ENCODE results near the gene MTSS2. TPM values are rescaled to one million over a fixed set of nuclear protein-coding genes. Genes with fewer than 3 reads are reported as not detected.
"Not testable (repeated sequence)": the region's sequence is repeated elsewhere in the genome, so short reads cannot be mapped to it uniquely, and the experiment has no call there.

MTSS2 gene
- total RNA-seq, 2 donors from 2014 or later = 5.5 to 8.5 TPM

DNA sequence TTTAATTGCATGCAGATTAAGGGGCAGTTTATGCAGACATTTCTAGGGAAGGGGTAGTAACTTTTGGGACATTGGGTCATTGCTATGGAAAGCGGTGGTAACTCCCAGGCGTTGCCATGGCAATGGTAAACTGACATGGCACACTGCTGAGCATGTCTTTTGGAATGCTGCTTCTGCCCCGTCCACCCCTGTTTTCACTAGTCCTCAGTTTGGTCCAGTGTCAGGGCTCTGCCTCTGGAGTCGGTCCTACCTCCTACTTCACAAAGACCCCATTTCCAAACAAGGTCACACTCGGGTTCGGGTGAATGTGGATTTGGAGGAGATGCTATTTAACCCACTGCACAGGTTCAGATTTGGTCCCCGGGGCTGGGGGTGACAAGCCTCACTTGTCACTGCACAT lies 36.6 kb downstream of the MTSS2 start:
- H3K4me3 Mint-ChIP-seq = no peak overlapping the region
- no peaks in the 10 kb centered on the region for H3K9me3 Mint-ChIP-seq
- ATAC-seq (replicated peaks in 1 of 2) (no peak), DNase-seq (no peak)
- no peak overlapping the region for H3K27ac Mint-ChIP-seq
- H3K36me3 Mint-ChIP-seq (ENCODE audit: insufficient read depth in 2 of 2) = no peaks in the 10 kb centered on the region
- H3K27me3 Mint-ChIP-seq (ENCODE audit: low read depth) = no peaks in the 10 kb centered on the region
- H3K4me1 Mint-ChIP-seq (ENCODE audit: low read depth) = peaks cover 7% of the 10 kb centered on the region

DNA sequence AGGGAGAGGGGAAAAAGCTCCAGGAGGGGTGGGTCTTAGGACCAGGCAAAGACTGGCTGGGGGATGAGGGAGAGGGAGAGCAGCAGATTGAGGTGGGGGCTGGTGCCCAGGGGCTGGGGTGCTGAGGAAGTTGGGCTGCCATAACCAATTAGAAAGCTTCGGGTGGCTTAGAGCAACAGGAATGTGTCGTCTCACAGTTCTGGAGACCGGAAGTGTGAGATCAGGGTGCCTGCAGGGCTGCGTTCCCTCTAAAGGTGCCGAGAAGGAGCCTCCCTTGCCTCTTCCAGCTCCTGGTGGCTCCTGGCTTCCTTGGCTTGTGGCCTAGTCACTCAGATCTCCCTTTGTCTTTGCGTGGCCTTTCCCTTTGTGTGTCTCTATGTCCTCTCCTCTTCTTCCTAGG lies 37.2 kb downstream of the MTSS2 start:
- Mint-ChIP-seq H3K4me1 (ENCODE audit: low read depth) (peaks cover 2% of the 10 kb centered on the region), H3K27me3 (ENCODE audit: low read depth) (no peaks in the 10 kb centered on the region), H3K36me3 (ENCODE audit: insufficient read depth in 2 of 2) (no peaks in the 10 kb centered on the region), H3K9me3 (no peaks in the 10 kb centered on the region), H3K27ac (no peak overlapping the region), H3K4me3 (no peak overlapping the region)
- ATAC-seq (replicated peaks in 1 of 2) (no peak), DNase-seq (no peak)

DNA sequence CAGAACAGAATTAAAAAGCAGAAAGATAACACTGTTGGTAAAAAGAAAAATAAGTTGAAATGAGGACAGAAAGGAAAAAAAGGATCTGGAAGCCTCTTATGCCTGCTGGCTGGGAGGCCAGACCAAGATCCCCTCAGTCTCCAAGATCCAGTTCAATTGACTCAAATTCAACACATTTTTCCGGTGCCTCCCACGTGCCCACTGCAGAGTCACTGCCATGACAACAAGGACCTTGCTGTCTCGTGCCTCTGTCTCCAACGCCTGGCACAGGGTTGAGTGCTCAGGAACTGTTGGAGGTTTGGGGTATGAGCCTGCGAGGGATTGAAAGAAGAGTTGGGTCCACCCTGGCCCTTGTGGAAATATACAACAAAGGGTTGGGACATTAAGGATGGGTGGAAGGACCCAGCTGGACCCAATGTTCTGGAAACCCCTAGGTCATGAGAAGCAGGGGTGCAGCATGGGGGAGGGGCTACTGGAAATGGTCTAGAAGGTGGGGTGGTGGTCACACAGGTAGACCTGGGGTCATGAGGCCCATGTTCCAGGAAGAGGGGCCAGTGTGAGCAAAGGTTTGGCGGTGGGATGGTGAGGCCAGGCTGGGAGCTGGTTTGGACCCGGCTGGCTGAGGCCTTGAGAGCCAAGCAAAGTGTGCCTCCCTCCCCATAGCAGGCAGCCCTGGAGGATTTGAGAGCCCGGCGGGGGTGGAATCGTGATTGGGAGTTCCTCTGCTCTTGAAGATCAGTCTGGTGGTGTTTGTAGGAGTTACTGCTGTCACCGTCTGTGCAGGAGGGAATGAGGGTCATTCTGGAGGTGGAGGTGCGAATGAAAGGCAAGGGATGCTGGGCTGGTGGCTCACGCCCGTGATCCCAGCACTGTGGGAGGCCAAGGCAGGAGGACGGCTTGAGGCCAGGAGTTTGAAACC lies 38.2 kb downstream of the MTSS2 start:
- Mint-ChIP-seq H3K9me3 (no peaks in the 10 kb centered on the region), H3K27me3 (ENCODE audit: low read depth) (no peaks in the 10 kb centered on the region), H3K36me3 (ENCODE audit: insufficient read depth in 2 of 2) (no peaks in the 10 kb centered on the region), H3K4me3 (no peak overlapping the region), H3K4me1 (ENCODE audit: low read depth) (no peaks in the 10 kb centered on the region), H3K27ac (no peak overlapping the region)
- no peak for ATAC-seq (replicated peaks in 1 of 2)
- no peak for DNase-seq

DNA sequence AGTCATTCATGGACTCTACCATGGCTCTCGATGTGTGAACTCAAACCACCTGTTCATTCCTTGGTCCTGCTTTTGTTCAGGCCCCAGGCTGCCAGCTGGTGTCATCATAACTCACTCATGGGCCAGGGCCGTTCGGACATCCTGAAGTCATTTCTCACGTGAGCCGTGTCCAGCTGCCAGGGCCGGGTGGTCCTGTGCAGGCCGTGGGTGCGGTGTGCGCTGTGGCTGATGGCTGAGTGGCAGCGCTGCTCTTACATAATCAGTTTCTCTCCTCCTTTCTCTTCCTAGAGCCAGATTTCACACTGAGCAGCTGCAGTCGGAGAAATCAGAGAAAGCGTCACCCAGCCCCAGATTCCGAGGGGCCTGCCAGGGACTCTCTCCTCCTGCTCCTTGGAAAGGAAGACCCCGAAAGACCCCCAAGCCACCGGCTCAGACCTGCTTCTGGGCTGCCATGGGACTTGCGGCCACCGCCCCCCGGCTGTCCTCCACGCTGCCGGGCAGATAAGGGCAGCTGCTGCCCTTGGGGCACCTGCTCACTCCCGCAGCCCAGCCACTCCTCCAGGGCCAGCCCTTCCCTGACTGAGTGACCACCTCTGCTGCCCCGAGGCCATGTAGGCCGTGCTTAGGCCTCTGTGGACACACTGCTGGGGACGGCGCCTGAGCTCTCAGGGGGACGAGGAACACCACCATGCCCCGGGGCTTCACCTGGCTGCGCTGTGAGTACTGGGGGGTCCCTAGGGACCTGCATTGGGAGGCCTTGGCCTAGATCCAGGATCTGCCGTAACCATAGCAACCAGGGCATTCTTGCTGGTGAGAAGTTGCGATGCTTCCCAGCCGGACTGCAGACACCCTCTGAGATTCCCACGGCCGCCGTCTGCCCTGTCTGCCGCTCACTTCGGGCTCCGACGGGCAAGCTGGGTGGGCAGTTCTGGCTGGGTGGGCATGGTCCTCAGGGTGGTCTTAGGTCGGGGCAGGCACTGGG lies 39.3 kb downstream of the MTSS2 start, which contains the start of gene IL34:
Gene IL34 (plus strand): TSS at position 300 of the 982 bp plus-strand sequence. CDS start 389 bp downstream, at position 689.
- ATAC-seq (replicated peaks in 1 of 2) (no peak), DNase-seq (no peak)
- no peak within 1 kb of the TSS for H3K27ac Mint-ChIP-seq
- no peaks in the 10 kb centered on the region for H3K9me3 Mint-ChIP-seq
- no peaks in the 10 kb centered on the region for H3K4me1 Mint-ChIP-seq (ENCODE audit: low read depth)
- no peaks in the 10 kb centered on the region for H3K27me3 Mint-ChIP-seq (ENCODE audit: low read depth)
- no peak within 1 kb of the TSS for H3K4me3 Mint-ChIP-seq
- no peaks in the 10 kb centered on the region for H3K36me3 Mint-ChIP-seq (ENCODE audit: insufficient read depth in 2 of 2)

DNA sequence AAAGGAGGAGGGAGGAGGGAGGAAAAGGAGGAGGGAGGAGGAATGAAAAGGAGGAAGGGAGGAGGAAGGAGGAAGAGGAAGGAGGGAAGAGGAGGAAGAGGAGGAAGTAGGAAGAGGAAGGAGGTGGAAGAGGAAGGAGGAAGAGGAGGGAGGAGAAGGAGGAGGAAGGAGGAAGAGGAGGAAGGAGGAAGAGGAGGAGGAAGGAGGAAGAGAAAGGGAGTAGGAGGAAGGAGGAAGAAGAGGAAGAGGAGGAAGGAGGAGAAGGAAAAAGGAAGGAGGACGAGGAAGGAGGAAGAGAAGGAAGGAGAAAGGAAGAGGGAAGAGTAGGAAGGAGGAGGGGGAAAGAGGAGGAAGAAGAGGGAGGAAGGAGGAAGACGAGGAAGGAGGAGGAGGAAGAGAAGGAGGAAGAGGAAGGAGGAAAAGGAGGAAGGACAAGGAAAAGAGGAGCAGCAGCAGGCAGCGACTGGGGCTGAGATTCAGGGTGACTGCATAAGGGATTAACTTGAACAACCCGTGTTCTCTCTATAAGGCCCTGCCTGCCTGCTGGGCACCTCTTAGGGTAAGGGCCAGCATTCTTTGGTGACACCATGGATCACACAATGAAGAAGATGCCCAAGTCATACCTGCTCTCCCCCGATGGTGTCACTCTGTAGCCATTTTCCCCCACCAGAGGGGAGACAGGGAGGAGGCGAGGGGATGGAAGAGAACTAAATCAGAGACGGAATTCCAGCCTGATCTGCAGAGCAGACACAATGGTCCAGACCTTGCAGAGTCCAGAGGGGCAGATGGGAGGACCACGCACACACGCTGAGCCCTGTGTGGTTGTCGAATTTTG lies 40.9 kb downstream of the MTSS2 start:
- H3K4me3 Mint-ChIP-seq = no peak overlapping the region
- no peak overlapping the region for H3K27ac Mint-ChIP-seq
- no peaks in the 10 kb centered on the region for H3K4me1 Mint-ChIP-seq (ENCODE audit: low read depth)

DNA sequence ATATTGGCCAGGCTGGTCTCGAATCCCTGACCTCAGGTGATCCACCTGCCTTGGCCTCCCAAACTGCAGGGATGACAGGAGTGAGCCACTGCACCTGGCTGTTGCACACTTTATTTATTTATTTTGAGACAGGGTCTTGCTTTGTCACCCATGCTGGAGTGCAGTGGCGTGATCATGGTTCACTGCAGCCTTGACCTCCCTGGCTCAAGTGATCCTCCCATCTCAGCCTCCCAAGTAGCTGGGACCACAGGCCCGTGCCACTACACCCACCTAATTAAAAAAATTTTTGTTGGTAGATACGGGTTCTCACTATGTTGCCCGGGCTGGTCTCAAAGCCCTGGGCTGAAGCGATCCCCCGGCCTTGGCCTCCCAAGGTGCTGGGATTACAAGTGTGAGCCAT lies 42.6 kb downstream of the MTSS2 start:
- not testable (repeated sequence) for H3K4me1 Mint-ChIP-seq (ENCODE audit: low read depth); H3K36me3 Mint-ChIP-seq (ENCODE audit: insufficient read depth in 2 of 2); H3K27ac Mint-ChIP-seq; DNase-seq; H3K27me3 Mint-ChIP-seq (ENCODE audit: low read depth); H3K4me3 Mint-ChIP-seq; ATAC-seq (replicated peaks in 1 of 2); H3K9me3 Mint-ChIP-seq

More for the DNA sequence above, 40.9 kb downstream of the MTSS2 start:
- Mint-ChIP-seq H3K9me3 (no peaks in the 10 kb centered on the region), H3K36me3 (ENCODE audit: insufficient read depth in 2 of 2) (no peaks in the 10 kb centered on the region), H3K27me3 (ENCODE audit: low read depth) (no peaks in the 10 kb centered on the region)
- no peak for DNase-seq
- ATAC-seq (replicated peaks in 1 of 2) = no peak

DNA sequence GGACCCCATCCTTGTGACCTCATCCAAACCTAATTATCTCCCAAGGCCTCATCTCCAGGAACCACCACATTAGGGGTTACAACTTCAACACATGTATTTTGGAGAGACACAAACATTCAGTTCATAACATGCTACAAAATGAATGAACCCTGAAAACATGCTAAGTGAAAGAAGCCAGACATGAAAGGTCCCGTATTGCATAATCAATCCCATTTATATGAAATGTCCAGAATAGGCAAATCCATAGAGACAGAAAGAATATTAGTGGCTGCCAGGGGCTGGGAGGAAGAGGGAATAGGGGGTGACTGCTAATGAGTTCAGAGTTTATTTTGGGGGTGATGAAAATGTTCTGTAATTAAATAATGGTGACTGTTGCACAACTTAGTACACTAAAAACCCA lies 43.2 kb downstream of the MTSS2 start:
- no peaks in the 10 kb centered on the region for H3K9me3 Mint-ChIP-seq
- H3K27ac Mint-ChIP-seq = no peak overlapping the region
- no peaks in the 10 kb centered on the region for H3K36me3 Mint-ChIP-seq (ENCODE audit: insufficient read depth in 2 of 2)
- ATAC-seq (replicated peaks in 1 of 2) (no peak), DNase-seq (no peak)
- no peaks in the 10 kb centered on the region for H3K27me3 Mint-ChIP-seq (ENCODE audit: low read depth)
- no peaks in the 10 kb centered on the region for H3K4me1 Mint-ChIP-seq (ENCODE audit: low read depth)
- H3K4me3 Mint-ChIP-seq = no peak overlapping the region

DNA sequence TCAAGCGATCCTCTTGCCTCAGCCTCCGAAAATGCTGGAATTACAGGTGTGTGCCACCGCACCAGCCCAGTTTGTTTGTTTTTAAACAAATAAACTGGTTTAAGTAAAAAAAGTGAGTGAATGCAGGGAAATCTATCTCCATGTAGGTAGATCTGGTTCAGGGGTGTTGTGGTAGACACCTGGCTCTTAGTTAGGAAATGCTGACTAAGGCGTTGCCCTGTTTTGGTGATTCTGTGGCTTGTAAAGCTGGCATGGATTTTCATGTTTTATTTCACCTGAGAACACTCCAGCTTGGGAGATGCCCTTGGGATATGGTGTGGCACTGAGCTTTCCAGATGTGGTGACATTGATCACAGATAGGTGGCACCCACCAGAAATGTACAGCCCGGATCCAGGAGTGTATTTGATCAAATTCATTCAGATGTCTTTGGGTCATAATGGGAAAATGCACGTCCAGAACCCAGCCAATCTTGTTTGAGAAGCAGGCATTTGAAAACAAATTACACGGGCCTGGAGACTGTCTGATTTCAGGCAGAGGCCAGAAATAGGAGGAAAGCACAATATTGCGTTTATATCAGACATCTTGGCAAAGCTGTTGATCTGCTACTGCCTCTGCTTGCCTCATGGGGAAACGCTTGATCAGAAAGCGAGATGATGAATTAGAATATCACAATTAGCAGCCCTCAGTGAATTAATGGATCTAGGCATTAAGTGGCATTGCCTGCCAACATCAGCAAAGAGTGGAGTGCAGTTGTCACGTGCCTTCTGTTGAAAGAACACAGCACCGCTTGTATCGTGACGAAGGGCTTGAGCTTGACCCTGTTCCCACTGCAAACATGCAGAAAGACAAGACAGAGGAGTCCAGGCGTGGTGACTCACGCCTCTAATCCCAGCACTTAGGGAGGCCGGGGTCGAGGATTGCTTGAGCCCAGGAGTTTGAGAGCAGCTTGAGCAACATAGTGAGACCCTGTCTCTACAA lies 46.8 kb downstream of the MTSS2 start:
- no peaks in the 10 kb centered on the region for H3K4me1 Mint-ChIP-seq (ENCODE audit: low read depth)
- H3K4me3 Mint-ChIP-seq = no peak overlapping the region
- ATAC-seq (replicated peaks in 1 of 2) (no peak), DNase-seq (no peak)
- no peaks in the 10 kb centered on the region for H3K36me3 Mint-ChIP-seq (ENCODE audit: insufficient read depth in 2 of 2)
- H3K27me3 Mint-ChIP-seq (ENCODE audit: low read depth) = no peaks in the 10 kb centered on the region
- no peak overlapping the region for H3K27ac Mint-ChIP-seq
- H3K9me3 Mint-ChIP-seq = no peaks in the 10 kb centered on the region

Other genes with a start within 250 kb of the MTSS2 start
- 10 to 100 TPM; 15.9 to 18.3 TPM for gene ST3GAL2, start 247.0 kb downstream of the MTSS2 start, total RNA-seq
- 10 to 100 TPM; 15.4 to 18.0 TPM for gene FCSK, start 231.5 kb downstream of the MTSS2 start, total RNA-seq
- gene COG4, start 162.5 kb downstream of the MTSS2 start, total RNA-seq = 10 to 100 TPM; 30.2 to 53.4 TPM
- 100 to 1,000 TPM; 302 to 309 TPM for gene SF3B3, start 162.2 kb downstream of the MTSS2 start, total RNA-seq
- under 1 TPM; 0.35 to 0.36 TPM for gene IL34, start 39.5 kb downstream of the MTSS2 start, total RNA-seq
- 10 to 100 TPM; 23.1 to 29.6 TPM for gene VAC14, start 115.1 kb upstream of the MTSS2 start, total RNA-seq

Measured in activated T-cell treated with anti-CD3 and anti-CD28 coated beads, Interleukin-2, amount 50 U/mL, for 72 hours (primary cell).